H9 (cell line): ENCODE measurements around the gene ATF6. TPM values are rescaled to one million over a fixed set of nuclear protein-coding genes. Genes with fewer than 3 reads are reported as not detected.

Source experiments
- DNase-seq: peaks from one replicate; pipeline ENCODE4 v3.0.0-alpha.2; 2017
- H2AFZ ChIP-seq: one replicate; pipeline ENCODE4 v1.6.1; 2013; ENCODE audit warnings: mild to moderate bottlenecking, low read length, control low read depth, moderate library complexity
- H2AK5ac ChIP-seq: 2 replicates; pipeline ENCODE4 v1.6.1; 2013; ENCODE audit warnings: low read length, control low read depth, mixed read lengths; ENCODE audit not compliant: insufficient read length
- H2BK120ac ChIP-seq: one replicate; pipeline ENCODE4 v1.6.1; 2013; ENCODE audit warnings: low read depth, mild to moderate bottlenecking, low read length, control low read depth, inconsistent platforms; ENCODE audit not compliant: poor library complexity, severe bottlenecking
- H2BK12ac ChIP-seq: 2 replicates; pipeline ENCODE4 v1.6.1; 2013; ENCODE audit warnings: low read length, control low read depth, mixed read lengths, low read depth; ENCODE audit not compliant: insufficient read length
- H2BK15ac ChIP-seq: 2 replicates; pipeline ENCODE4 v1.6.1; 2013; ENCODE audit warnings: low read depth, low read length, control low read depth
- H2BK20ac ChIP-seq: one replicate; pipeline ENCODE4 v1.6.1; 2013; ENCODE audit warnings: low read depth, mild to moderate bottlenecking, low read length, control low read depth, inconsistent platforms; ENCODE audit not compliant: poor library complexity, severe bottlenecking
- H2BK5ac ChIP-seq: 2 replicates; pipeline ENCODE4 v1.6.1; 2013; ENCODE audit warnings: low read length, control low read depth, mixed read lengths; ENCODE audit not compliant: insufficient read length
- H3K14ac ChIP-seq: 2 replicates; pipeline ENCODE4 v1.6.1; 2013; ENCODE audit warnings: low read length, control low read depth; ENCODE audit not compliant: insufficient read depth
- H3K18ac ChIP-seq: 2 replicates; pipeline ENCODE4 v1.6.1; 2013; ENCODE audit warnings: low read depth, mild to moderate bottlenecking, mixed read lengths, low read length, control low read depth; ENCODE audit not compliant: insufficient read length
- H3K23ac ChIP-seq: 2 replicates; pipeline ENCODE4 v1.6.1; 2013; ENCODE audit warnings: low read length, control low read depth, mixed read lengths, low read depth; ENCODE audit not compliant: insufficient read length
- H3K23me2 ChIP-seq: 2 replicates; pipeline ENCODE4 v1.6.1; 2013; ENCODE audit warnings: low read depth, mild to moderate bottlenecking, mixed read lengths, low read length, control low read depth; ENCODE audit not compliant: insufficient read length, poor library complexity, severe bottlenecking
- H3K27ac ChIP-seq: 2 replicates; pipeline ENCODE4 v1.5.1; 2013; ENCODE audit warnings: low read length, control low read depth, mixed read lengths, low read depth; ENCODE audit not compliant: insufficient read length
- H3K27me3 ChIP-seq: 2 replicates; pipeline ENCODE4 v1.6.1; 2013; ENCODE audit warnings: low read length, control low read depth, inconsistent platforms; ENCODE audit not compliant: insufficient read depth
- H3K4ac ChIP-seq: 2 replicates; pipeline ENCODE4 v1.6.1; 2013; ENCODE audit warnings: low read depth, mild to moderate bottlenecking, control low read depth, inconsistent platforms, low read length, moderate library complexity
- H3K4me1 ChIP-seq: 2 replicates; pipeline ENCODE4 v1.6.1; 2013; ENCODE audit warnings: low read length, control low read depth, inconsistent platforms; ENCODE audit not compliant: insufficient read depth
- H3K4me2 ChIP-seq: 2 replicates; pipeline ENCODE4 v1.6.1; 2013; ENCODE audit warnings: low read length, control low read depth, mixed read lengths; ENCODE audit not compliant: insufficient read length, insufficient read depth
- H3K56ac ChIP-seq: 2 replicates; pipeline ENCODE4 v1.6.1; 2013; ENCODE audit warnings: low read depth, mild to moderate bottlenecking, mixed read lengths, low read length, control low read depth; ENCODE audit not compliant: insufficient read length
- H3K79me1 ChIP-seq: 2 replicates; pipeline ENCODE4 v1.6.1; 2013; ENCODE audit warnings: low read depth, mild to moderate bottlenecking, moderate library complexity, low read length, control low read depth, inconsistent platforms; ENCODE audit not compliant: insufficient read depth, poor library complexity, severe bottlenecking
- H3K79me2 ChIP-seq: 2 replicates; pipeline ENCODE4 v1.6.1; 2013; ENCODE audit warnings: low read length, control low read depth, inconsistent platforms; ENCODE audit not compliant: insufficient read depth
- H3K9ac ChIP-seq: 2 replicates; pipeline ENCODE4 v1.6.1; 2013; ENCODE audit warnings: low read length, control low read depth, mixed read lengths; ENCODE audit not compliant: insufficient read length; ENCODE audit errors: extremely low read depth
- H3K9me3 ChIP-seq: one replicate; pipeline ENCODE4 v1.6.1; 2013; ENCODE audit warnings: low read depth, low read length, inconsistent platforms; ENCODE audit not compliant: control insufficient read depth
- H3T11ph ChIP-seq: one replicate; pipeline ENCODE4 v1.6.1; 2013; ENCODE audit warnings: mild to moderate bottlenecking, low read length, control low read depth, inconsistent platforms
- H4K20me1 ChIP-seq: one replicate; pipeline ENCODE4 v1.6.1; 2013; ENCODE audit not compliant: control insufficient read depth, insufficient read length, insufficient read depth
- H4K5ac ChIP-seq: 2 replicates; pipeline ENCODE4 v1.6.1; 2013; ENCODE audit warnings: low read depth, mild to moderate bottlenecking, mixed read lengths, low read length, control low read depth; ENCODE audit not compliant: insufficient read length
- H4K8ac ChIP-seq: replicated peaks from 2 replicates; pipeline ENCODE4 v1.6.1; 2013; ENCODE audit warnings: low read length, control low read depth, mixed read lengths, low read depth; ENCODE audit not compliant: insufficient read length
- H4K91ac ChIP-seq: 2 replicates; pipeline ENCODE4 v1.6.1; 2013; ENCODE audit warnings: low read depth, mild to moderate bottlenecking, moderate library complexity, mixed read lengths, low read length, control low read depth; ENCODE audit not compliant: insufficient read length
- H3K27ac Mint-ChIP-seq, 3 experiments: 2 replicates in 2 of 3; 3 replicates in 1 of 3; pipeline ENCODE4 v1.8.0; 2020 to 2021; ENCODE audit warnings: mixed read lengths in 3 of 3, mild to moderate bottlenecking in 1 of 3, moderate library complexity in 1 of 3
- H3K27me3 Mint-ChIP-seq: 2 replicates; pipeline ENCODE4 v1.8.0; 2021; ENCODE audit warnings: low read depth, mild to moderate bottlenecking, moderate library complexity, mixed read lengths
- H3K36me3 Mint-ChIP-seq, 3 experiments: 2 replicates in 2 of 3; 3 replicates in 1 of 3; pipeline ENCODE4 v1.8.0; 2020 to 2021; ENCODE audit warnings: low read depth in 3 of 3, mixed read lengths in 3 of 3; ENCODE audit not compliant: insufficient read depth in 1 of 3
- H3K4me1 Mint-ChIP-seq, 2 experiments: 2 replicates each; pipeline ENCODE4 v1.8.0; 2020; ENCODE audit warnings: mixed read lengths in 2 of 2
- H3K4me3 Mint-ChIP-seq, 2 experiments: 2 replicates in 1 of 2; 3 replicates in 1 of 2; pipeline ENCODE4 v1.8.0; 2020 to 2021; ENCODE audit warnings: mild to moderate bottlenecking in 2 of 2, mixed read lengths in 2 of 2, moderate library complexity in 1 of 2
- H3K9me3 Mint-ChIP-seq, 2 experiments: 2 replicates in 1 of 2; 3 replicates in 1 of 2; pipeline ENCODE4 v1.8.0; 2020; ENCODE audit warnings: mild to moderate bottlenecking in 2 of 2, mixed read lengths in 2 of 2, moderate library complexity in 1 of 2
- WGBS: extraction: QIAGEN DNeasy Blood & Tissue Kit; methylation state at CpG from one replicate; pipeline ENCODE4 v1.1.7; 2013; ENCODE audit warnings: missing lambda C conversion rate, low lambda C conversion rate, mixed read lengths; ENCODE audit not compliant: insufficient read length; ENCODE audit errors: extremely low coverage; 5-methylcytosine and 5-hydroxymethylcytosine counted together
- total RNA-seq: library from RNA; stranded (reverse); gene quantifications from 2 replicates; pipeline ENCODE4 v1.2.1, GENCODE V29; 2021
- TF ChIP-seq, protein P1 (sequence below): fragments of 200-600 bp; sonication (generic); conservative IDR thresholded peaks from 3 replicates; pipeline ENCODE4 v1.8.0; 2021; ENCODE audit warnings: antibody characterized with exemption, mild to moderate bottlenecking

The ATF6 gene
- total RNA-seq, 1 experiment from 2014 or later = 11.2 TPM

DNA sequence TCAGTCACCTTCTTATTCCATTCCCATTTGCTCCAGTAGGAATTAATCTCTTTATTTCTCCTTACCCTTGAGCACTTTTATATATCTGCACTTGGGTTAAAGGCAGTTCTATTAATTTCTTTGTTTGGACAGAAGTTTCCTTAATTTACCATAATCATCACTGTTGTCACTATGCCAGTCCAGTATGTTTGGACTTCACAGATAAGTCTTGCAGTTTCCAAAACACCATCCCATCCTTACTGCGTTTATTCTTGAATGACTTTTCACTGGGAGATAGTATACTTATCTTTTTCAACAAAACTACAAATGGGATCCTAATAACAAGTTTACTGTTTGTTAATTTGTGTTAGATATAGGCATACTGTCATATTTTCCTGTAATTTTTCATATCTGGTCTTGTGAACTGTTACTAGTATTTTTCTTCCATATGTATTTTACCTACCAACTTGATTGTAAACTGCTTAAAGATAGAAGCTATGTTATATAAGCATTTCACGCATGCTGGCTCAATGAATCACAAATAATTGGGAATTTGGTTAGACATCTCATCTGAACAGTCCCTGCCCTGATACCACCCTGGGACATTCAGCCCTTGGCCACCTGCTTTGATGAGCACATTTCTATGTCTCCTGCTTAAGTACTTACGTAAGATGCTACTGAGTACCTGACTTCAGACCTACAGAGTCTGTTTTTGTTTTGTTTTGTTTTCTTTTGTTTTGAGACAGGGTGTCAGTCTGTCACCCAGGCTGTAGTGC lies 179.4 kb downstream of the ATF6 start:
- Histone ChIP-seq H3K9ac (no peak overlapping the region), H3K27me3 (no peaks in the 10 kb centered on the region), H4K8ac (no peak overlapping the region), H3K4me2 (no peak overlapping the region), H4K5ac (no peak overlapping the region), H2BK15ac (no peak overlapping the region), H3K27ac (no peak overlapping the region), H3K9me3 (no peaks in the 10 kb centered on the region), H3K23ac (no peak overlapping the region), H3K79me2 (no peaks in the 10 kb centered on the region), H2BK120ac (no peak overlapping the region), H2BK12ac (no peak overlapping the region), H3K23me2 (no peaks in the 10 kb centered on the region), H2BK5ac (no peak overlapping the region), H3K14ac (0 out of 2 replicates have a peak overlapping the region, but pooled peaks have one; percentile 52), H3K79me1 (no peaks in the 10 kb centered on the region), H2BK20ac (no peak overlapping the region), H3T11ph (no peak overlapping the region), H3K4me1 (no peaks in the 10 kb centered on the region; the same call in 1 of the 2 replicates), H3K4ac (no peak overlapping the region), H2AFZ (no peak overlapping the region), H3K56ac (no peak overlapping the region), H3K18ac (no peak overlapping the region), H4K91ac (no peak overlapping the region), H2AK5ac (no peak overlapping the region), H4K20me1 (no peaks in the 10 kb centered on the region)
- H3K4me1 Mint-ChIP-seq = peaks cover 16 to 26% of the 10 kb centered on the region in 2 experiments
- TF ChIP-seq, protein P1, sequence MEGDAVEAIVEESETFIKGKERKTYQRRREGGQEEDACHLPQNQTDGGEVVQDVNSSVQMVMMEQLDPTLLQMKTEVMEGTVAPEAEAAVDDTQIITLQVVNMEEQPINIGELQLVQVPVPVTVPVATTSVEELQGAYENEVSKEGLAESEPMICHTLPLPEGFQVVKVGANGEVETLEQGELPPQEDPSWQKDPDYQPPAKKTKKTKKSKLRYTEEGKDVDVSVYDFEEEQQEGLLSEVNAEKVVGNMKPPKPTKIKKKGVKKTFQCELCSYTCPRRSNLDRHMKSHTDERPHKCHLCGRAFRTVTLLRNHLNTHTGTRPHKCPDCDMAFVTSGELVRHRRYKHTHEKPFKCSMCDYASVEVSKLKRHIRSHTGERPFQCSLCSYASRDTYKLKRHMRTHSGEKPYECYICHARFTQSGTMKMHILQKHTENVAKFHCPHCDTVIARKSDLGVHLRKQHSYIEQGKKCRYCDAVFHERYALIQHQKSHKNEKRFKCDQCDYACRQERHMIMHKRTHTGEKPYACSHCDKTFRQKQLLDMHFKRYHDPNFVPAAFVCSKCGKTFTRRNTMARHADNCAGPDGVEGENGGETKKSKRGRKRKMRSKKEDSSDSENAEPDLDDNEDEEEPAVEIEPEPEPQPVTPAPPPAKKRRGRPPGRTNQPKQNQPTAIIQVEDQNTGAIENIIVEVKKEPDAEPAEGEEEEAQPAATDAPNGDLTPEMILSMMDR = no peak
- WGBS = no CpG with 5 or more reads among the region's 3 CpGs
- no peaks in the 10 kb centered on the region for H3K9me3 Mint-ChIP-seq
- no peaks in the 10 kb centered on the region for H3K36me3 Mint-ChIP-seq
- H3K4me3 Mint-ChIP-seq = no peak overlapping the region; a peak in 1 of 5 replicates
- DNase-seq = no peak
- no peaks in the 10 kb centered on the region for H3K27me3 Mint-ChIP-seq
- H3K27ac Mint-ChIP-seq = peak overlapping the region; percentile 13 to 65 (median 40); a peak in 3 of 7 replicates
